ENCODE data around the gene BAHCC1.

Gene BAHCC1

GRCh38 chr17:81489998-81490992 lies 95.0 kb downstream of the BAHCC1 start:
- no peak overlapping the region for H3K27ac ChIP-seq
- no peaks in the 10 kb centered on the region for H4K20me1 ChIP-seq (ENCODE audit: insufficient read depth)
- H3K4me3 ChIP-seq (IDR thresholded peaks at IDR 0.05; ENCODE audit: insufficient read depth, low read depth, low read length) = no peak overlapping the region
- no peak overlapping the region for H3K9ac ChIP-seq
- no peak overlapping the region for H2AFZ ChIP-seq (ENCODE audit: low read depth)
- no peak overlapping the region for H3K4me2 ChIP-seq
- H3K79me2 ChIP-seq (ENCODE audit: insufficient read depth, low read depth) = no peaks in the 10 kb centered on the region
- H3K27me3 ChIP-seq (ENCODE audit: insufficient read depth, low read depth) = peaks cover 80% of the 10 kb centered on the region
- TF ChIP-seq CTCF (conservative IDR thresholded peaks at IDR 0.05; ENCODE audit: low read depth, low read length) = no peak
- H3K36me3 ChIP-seq (ENCODE audit: insufficient read depth) = no peaks in the 10 kb centered on the region
- H3K4me1 ChIP-seq (ENCODE audit: low read depth, poor library complexity, severe bottlenecking) = no peaks in the 10 kb centered on the region

GRCh38 chr17:81491181-81491581 lies 95.9 kb downstream of the BAHCC1 start:
- no peak for TF ChIP-seq CTCF (conservative IDR thresholded peaks at IDR 0.05; ENCODE audit: low read depth, low read length)
- Histone ChIP-seq H3K4me1 (ENCODE audit: low read depth, poor library complexity, severe bottlenecking) (no peaks in the 10 kb centered on the region), H3K4me3 (IDR thresholded peaks at IDR 0.05; ENCODE audit: insufficient read depth, low read depth, low read length) (no peak overlapping the region), H3K36me3 (ENCODE audit: insufficient read depth) (no peaks in the 10 kb centered on the region), H3K79me2 (ENCODE audit: insufficient read depth, low read depth) (no peaks in the 10 kb centered on the region), H3K27me3 (ENCODE audit: insufficient read depth, low read depth) (peaks cover 89% of the 10 kb centered on the region), H3K9ac (no peak overlapping the region), H4K20me1 (ENCODE audit: insufficient read depth) (no peaks in the 10 kb centered on the region), H3K27ac (no peak overlapping the region), H3K4me2 (no peak overlapping the region), H2AFZ (ENCODE audit: low read depth) (no peak overlapping the region)

- H2AFZ ChIP-seq (ENCODE audit: low read depth) = no peak overlapping the region
- no peak overlapping the region for H3K4me3 ChIP-seq (IDR thresholded peaks at IDR 0.05; ENCODE audit: insufficient read depth, low read depth, low read length)
- H3K9ac ChIP-seq = no peak overlapping the region
- H3K4me2 ChIP-seq = no peak overlapping the region
- no peak overlapping the region for H3K27ac ChIP-seq
- H3K4me1 ChIP-seq (ENCODE audit: low read depth, poor library complexity, severe bottlenecking) = no peaks in the 10 kb centered on the region
- H3K36me3 ChIP-seq (ENCODE audit: insufficient read depth) = no peaks in the 10 kb centered on the region
- H3K27me3 ChIP-seq (ENCODE audit: insufficient read depth, low read depth) = peaks cover 91% of the 10 kb centered on the region
- no peak for TF ChIP-seq CTCF (conservative IDR thresholded peaks at IDR 0.05; ENCODE audit: low read depth, low read length)
- H4K20me1 ChIP-seq (ENCODE audit: insufficient read depth) = no peaks in the 10 kb centered on the region
- H3K79me2 ChIP-seq (ENCODE audit: insufficient read depth, low read depth) = no peaks in the 10 kb centered on the region
Observed at GRCh38 chr17:81491761-81492160, 96.5 kb downstream of the BAHCC1 start.

- Histone ChIP-seq H3K79me2 (ENCODE audit: insufficient read depth, low read depth) (no peaks in the 10 kb centered on the region), H3K4me1 (ENCODE audit: low read depth, poor library complexity, severe bottlenecking) (no peaks in the 10 kb centered on the region), H4K20me1 (ENCODE audit: insufficient read depth) (no peaks in the 10 kb centered on the region), H3K27ac (no peak overlapping the region), H3K9ac (no peak overlapping the region), H3K4me3 (IDR thresholded peaks at IDR 0.05; ENCODE audit: insufficient read depth, low read depth, low read length) (no peak overlapping the region), H3K27me3 (ENCODE audit: insufficient read depth, low read depth) (peaks cover 91% of the 10 kb centered on the region), H2AFZ (ENCODE audit: low read depth) (no peak overlapping the region), H3K36me3 (ENCODE audit: insufficient read depth) (no peaks in the 10 kb centered on the region), H3K4me2 (no peak overlapping the region)
- no peak for TF ChIP-seq CTCF (conservative IDR thresholded peaks at IDR 0.05; ENCODE audit: low read depth, low read length)
Observed at GRCh38 chr17:81492202-81492601, 96.9 kb downstream of the BAHCC1 start.
